Psoas muscle (tissue), 8 donors: Measurements from ENCODE around the gene FGF14. TPM values are rescaled to one million over a fixed set of nuclear protein-coding genes. Genes with fewer than 3 reads are reported as not detected.

Experiments
- ATAC-seq, 4 donors: fragments of 200-7000 bp; cut with Tn5 transposase; one replicate each; pipeline ENCODE4 v1.9.1; 2020; ENCODE audit warnings: moderate library complexity in 3 of 4, mild to moderate bottlenecking in 2 of 4
- DNase-seq, 2 donors: peaks; one replicate each; pipeline ENCODE4 v3.0.0-alpha.2; 2020
- H3K27ac ChIP-seq: fragments of 200-600 bp; one replicate; pipeline ENCODE4 v1.8.0; 2022
- H3K27me3 ChIP-seq, 3 donors: fragments of 200-600 bp in 1 of 3; one replicate each; pipeline versions ENCODE4 v1.6.1 to v1.8.0; 2013 to 2022; ENCODE audit warnings: low read length in 2 of 3, mild to moderate bottlenecking in 2 of 3, moderate library complexity in 1 of 3; ENCODE audit not compliant: insufficient read depth in 3 of 3
- H3K36me3 ChIP-seq, 2 donors: fragments of 200-600 bp in 1 of 2; one replicate each; pipeline versions ENCODE4 v1.6.1 to v1.8.0; 2013 to 2022; ENCODE audit warnings: low read depth in 1 of 2, mild to moderate bottlenecking in 1 of 2, moderate library complexity in 1 of 2; ENCODE audit not compliant: insufficient read depth in 1 of 2
- H3K4me1 ChIP-seq: fragments of 200-600 bp; one replicate; pipeline ENCODE4 v1.8.0; 2022
- H3K4me3 ChIP-seq: fragments of 200-600 bp; one replicate; pipeline ENCODE4 v1.8.0; 2022; ENCODE audit warnings: mild to moderate bottlenecking
- H3K9me3 ChIP-seq: fragments of 200-600 bp; one replicate; pipeline ENCODE4 v1.8.0; 2022
- WGBS, 3 donors: extraction: QIAGEN DNeasy Blood & Tissue Kit; methylation state at CpG; one replicate each; pipeline versions ENCODE4 v1.1.6 to v1.1.7; 2013; 5-methylcytosine and 5-hydroxymethylcytosine counted together
- intact Hi-C, 2 donors: fragments of 100-400 bp; cut with DNase I; formaldehyde crosslinking; loops; one replicate each; pipeline versions ENCODE4 v1.11.0 to v1.14.2; 2022
- polyA plus RNA-seq, 3 donors: library from polyadenylated mRNA; stranded (reverse); fragments of 200-250 nt; gene quantifications; one replicate each; pipeline ENCODE4 v1.2.3, GENCODE V29; 2013
- total RNA-seq, 4 donors: library from RNA; stranded (reverse); fragmentation: NEBNext Ultra II Directional in 2 of 4; extraction: Animal tissue kit (Norgen Biotek cat#: 25700) in 2 of 4; gene quantifications; one replicate each; pipeline versions ENCODE4 v1.2.1 to v1.2.4, GENCODE V29; 2021 to 2023
- TF ChIP-seq, protein P1 (sequence below): fragments of 200-600 bp; IDR thresholded peaks from one replicate; pipeline ENCODE4 v1.8.0; 2022; ENCODE audit warnings: antibody characterized with exemption
- donor health status: healthy with polysubstance abuse.
- donor health status: DM: no; HTN: no; CAD: no; lungs with moderate emphysema.
- donor health status: Bipolar disorder and iron deficiency.
- donor health status: healthy.
- donor health status: DM: yes; HTN: yes; CAD: no.
- donor health status: DM: no; HTN: no; CAD: no.
- donor health status: DM: no; HTN: no; CAD: no.
- donor health status: DM: yes; HTN: yes; CAD: no.

Gene FGF14
- total and polyA plus RNA-seq, 7 donors, result 0.01 to 0.05 (median 0.02) TPM; not detected in 4

DNA sequence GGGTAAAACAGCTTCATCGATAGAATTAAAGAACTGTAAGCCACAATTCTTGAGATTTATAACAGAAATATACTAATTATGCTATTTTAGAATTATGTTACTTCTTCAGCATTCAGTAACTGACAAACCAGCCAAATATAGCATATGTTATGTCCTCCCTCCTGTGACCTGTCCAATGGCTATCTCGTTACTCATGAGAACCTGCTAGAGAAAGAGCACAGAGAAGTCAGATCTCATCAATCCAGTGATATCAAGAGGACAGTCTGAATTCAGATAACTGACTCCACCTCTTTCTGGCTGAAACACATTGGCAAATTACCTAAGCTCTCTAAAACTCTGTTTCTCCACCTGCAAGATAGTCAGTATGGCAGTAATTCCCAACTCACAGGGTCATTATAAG is 170.4 kb downstream of the FGF14 start:
- Histone ChIP-seq H3K27ac (no peak overlapping the region), H3K9me3 (no peaks in the 10 kb centered on the region), H3K27me3 (no peaks in the 10 kb centered on the region), H3K4me3 (no peak overlapping the region), H3K4me1 (no peaks in the 10 kb centered on the region), H3K36me3 (no peaks in the 10 kb centered on the region)
- DNase-seq, result no peak
- no peak for ATAC-seq
- intact Hi-C loops, result no loop called here
- WGBS, 3 donors, result 45 to 48% (median 45%) methylated on average over 2 of the region's 2 CpGs
- TF ChIP-seq, protein P1, sequence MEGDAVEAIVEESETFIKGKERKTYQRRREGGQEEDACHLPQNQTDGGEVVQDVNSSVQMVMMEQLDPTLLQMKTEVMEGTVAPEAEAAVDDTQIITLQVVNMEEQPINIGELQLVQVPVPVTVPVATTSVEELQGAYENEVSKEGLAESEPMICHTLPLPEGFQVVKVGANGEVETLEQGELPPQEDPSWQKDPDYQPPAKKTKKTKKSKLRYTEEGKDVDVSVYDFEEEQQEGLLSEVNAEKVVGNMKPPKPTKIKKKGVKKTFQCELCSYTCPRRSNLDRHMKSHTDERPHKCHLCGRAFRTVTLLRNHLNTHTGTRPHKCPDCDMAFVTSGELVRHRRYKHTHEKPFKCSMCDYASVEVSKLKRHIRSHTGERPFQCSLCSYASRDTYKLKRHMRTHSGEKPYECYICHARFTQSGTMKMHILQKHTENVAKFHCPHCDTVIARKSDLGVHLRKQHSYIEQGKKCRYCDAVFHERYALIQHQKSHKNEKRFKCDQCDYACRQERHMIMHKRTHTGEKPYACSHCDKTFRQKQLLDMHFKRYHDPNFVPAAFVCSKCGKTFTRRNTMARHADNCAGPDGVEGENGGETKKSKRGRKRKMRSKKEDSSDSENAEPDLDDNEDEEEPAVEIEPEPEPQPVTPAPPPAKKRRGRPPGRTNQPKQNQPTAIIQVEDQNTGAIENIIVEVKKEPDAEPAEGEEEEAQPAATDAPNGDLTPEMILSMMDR, result no peak

DNA sequence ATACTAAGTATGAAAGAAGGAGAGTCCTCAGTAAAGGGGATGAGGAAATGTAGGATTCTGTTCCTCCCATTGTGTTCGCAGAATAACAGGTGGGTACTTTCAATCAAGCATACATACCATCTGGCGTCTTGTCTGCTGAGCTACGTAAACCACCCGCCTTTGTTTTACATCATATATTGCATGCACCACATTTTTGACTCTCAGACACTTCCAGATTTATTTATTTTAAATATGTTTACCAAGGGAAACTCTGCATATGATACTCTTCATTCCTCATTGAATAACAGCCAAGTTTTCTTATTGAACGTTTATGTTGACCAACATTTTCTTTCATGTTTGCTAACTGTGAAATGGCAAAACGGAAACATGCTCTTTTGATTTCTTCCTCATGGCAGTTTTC is 174.1 kb downstream of the FGF14 start:
- H3K36me3 ChIP-seq, result no peaks in the 10 kb centered on the region
- TF ChIP-seq, protein P1, result no peak
- 25 to 42% (median 27%) methylated on average over 6 of the region's 6 CpGs for whole genome bisulfite sequencing, 3 donors
- no peak overlapping the region for H3K27ac ChIP-seq
- H3K4me1 ChIP-seq, result no peaks in the 10 kb centered on the region
- no peak for DNase-seq
- H3K27me3 ChIP-seq, result no peaks in the 10 kb centered on the region
- H3K4me3 ChIP-seq, result no peak overlapping the region
- intact Hi-C loops, result no loop called here
- no peak for ATAC-seq
- H3K9me3 ChIP-seq, result no peaks in the 10 kb centered on the region

DNA sequence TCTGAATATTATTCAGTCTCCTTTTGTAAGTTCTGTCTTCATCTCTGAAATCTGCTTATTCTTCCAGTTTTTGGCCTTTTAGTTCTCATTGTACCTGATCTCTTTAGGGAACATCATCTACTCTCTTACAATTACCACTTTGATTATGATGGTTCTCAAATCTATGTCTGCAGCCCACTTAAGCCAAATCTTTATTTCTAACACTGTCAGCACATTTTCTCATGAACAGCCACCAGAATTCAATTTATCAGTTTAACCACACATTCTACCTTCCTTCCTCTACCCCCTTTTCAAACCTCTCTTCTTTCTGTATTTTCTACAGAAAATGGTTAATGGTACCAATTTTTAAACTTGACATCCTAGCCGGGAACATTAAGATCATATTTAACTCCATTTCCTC is 175.3 kb downstream of the FGF14 start:
- TF ChIP-seq, protein P1, result no peak
- H3K4me3 ChIP-seq, result no peak overlapping the region
- H3K9me3 ChIP-seq, result no peaks in the 10 kb centered on the region
- ATAC-seq, result no peak
- H3K27me3 ChIP-seq, result no peaks in the 10 kb centered on the region
- H3K27ac ChIP-seq, result no peak overlapping the region
- H3K4me1 ChIP-seq, result no peaks in the 10 kb centered on the region
- H3K36me3 ChIP-seq, result no peaks in the 10 kb centered on the region
- no peak for DNase-seq
- WGBS, 3 donors, result 64 to 88% (median 77%) methylated on average over 1 of the region's 1 CpG
- intact Hi-C loops, result no loop called here

DNA sequence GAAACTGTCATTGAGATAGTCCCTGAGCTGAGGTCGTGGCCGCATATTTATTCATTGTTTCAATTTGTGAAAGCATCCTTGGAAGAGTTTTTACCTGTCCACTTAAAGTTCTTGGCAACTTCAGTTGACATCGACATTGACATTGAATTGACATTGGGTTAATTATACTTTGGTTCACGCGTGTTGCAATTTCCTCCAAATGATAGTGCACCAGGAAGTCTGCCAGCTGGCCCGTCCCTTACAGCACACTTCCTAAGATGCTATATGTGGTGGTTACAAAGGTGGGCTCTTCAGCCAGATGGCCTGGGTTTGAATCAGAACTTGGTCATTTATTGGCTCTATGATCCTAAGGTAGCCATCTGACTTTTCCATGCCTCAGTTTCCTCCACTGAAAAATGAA is 176.0 kb downstream of the FGF14 start:
- intact Hi-C loops, result no loop called here
- DNase-seq, result no peak

More for the DNA sequence above, 176.0 kb downstream of the FGF14 start:
- ATAC-seq, result no peak
- Histone ChIP-seq H3K27me3 (no peaks in the 10 kb centered on the region), H3K27ac (no peak overlapping the region), H3K36me3 (no peaks in the 10 kb centered on the region), H3K4me3 (no peak overlapping the region), H3K9me3 (no peaks in the 10 kb centered on the region), H3K4me1 (no peaks in the 10 kb centered on the region)
- 52 to 70% (median 65%) methylated on average over 6 of the region's 6 CpGs for WGBS, 3 donors
- TF ChIP-seq, protein P1, result no peak
